Erythroblast (primary cell): ENCODE measurements around the gene TOP3B.

Source experiments
- GATA1 ChIP-seq: IDR thresholded peaks from 2 replicates; pipeline ENCODE4 v1.6.1; 2011; ENCODE audit warnings: low read depth, mild to moderate bottlenecking, control low read depth, low read length, moderate library complexity
- POLR2A ChIP-seq: IDR thresholded peaks from 2 replicates; pipeline ENCODE4 v1.6.1; 2011; ENCODE audit warnings: mild to moderate bottlenecking, low read length

DNA sequence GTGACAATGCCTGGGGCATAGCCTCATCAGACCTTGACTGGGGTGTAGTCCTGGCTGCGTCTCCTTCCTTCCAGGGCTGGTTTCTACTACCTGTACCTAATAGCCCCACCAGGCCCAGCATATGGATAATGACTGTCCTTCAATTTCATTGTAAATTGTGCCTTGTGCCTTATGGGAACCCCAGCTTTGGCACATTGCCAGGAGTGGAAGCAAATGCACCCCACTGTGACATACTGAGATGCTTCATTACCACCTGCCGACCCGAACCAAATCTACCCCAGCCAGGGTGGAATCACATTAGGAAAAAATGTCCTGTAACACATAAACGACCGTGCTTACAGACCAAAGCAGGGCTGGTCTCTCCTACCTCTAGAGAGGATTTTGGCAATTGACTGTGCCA, 7.3 kb downstream of the TOP3B start:
- TF ChIP-seq POLR2A (no peak), GATA1 (no peak)
